ENCODE data around the gene CTIF. TPM values are rescaled to one million over a fixed set of nuclear protein-coding genes. Genes with fewer than 3 reads are reported as not detected.

CTIF gene
- total and polyA plus RNA-seq, 2 experiments from 2014 or later: 8.6 to 14.4 TPM

DNA sequence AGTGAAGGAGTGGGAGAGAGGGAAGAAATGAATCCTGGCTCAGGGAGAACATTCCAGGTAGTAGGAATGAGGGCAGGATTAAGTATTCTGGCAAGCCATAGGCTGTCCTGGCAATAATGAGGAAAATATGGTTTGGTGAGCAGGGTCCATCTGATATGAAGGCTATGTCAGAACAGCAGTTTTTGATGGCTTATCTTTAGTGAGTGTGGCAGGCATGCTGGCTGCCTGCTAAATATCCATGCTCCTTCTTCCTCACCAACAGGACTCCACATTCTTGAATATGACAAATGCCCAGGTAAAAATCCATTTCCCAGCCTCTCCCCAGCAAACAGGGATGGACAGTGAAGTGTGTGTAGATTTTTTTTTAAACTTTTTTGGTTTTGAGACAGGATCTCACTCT, 13.2 kb upstream of the CTIF start:
- no peak for DNase-seq (ENCODE audit: low spot score)
- no peak overlapping the region for H3K27ac Mint-ChIP-seq

More for the DNA sequence above, 13.2 kb upstream of the CTIF start:
- Mint-ChIP-seq H3K4me3 (no peak overlapping the region), H3K27me3 (ENCODE audit: insufficient read depth, low read depth, poor library complexity) (peaks cover 5% of the 10 kb centered on the region), H3K36me3 (ENCODE audit: low read depth) (no peaks in the 10 kb centered on the region), H3K4me1 (no peaks in the 10 kb centered on the region; the same call in 2 of the 3 replicates), H3K9me3 (no peaks in the 10 kb centered on the region)
- Histone ChIP-seq H3K27me3 (ENCODE audit: insufficient read depth) (no peaks in the 10 kb centered on the region), H3K4me3 (no peak overlapping the region), H3F3A (replicated peaks; ENCODE audit: low read depth) (no peaks in the 10 kb centered on the region), H2AFZ (no peak overlapping the region), H3K27ac (ENCODE audit: low read depth) (no peak overlapping the region), H4K20me1 (replicated peaks; ENCODE audit: insufficient read depth) (no peaks in the 10 kb centered on the region), H3K79me2 (replicated peaks; ENCODE audit: insufficient read depth) (no peaks in the 10 kb centered on the region), H3K36me3 (ENCODE audit: insufficient read depth) (no peaks in the 10 kb centered on the region), H3K4me2 (no peak overlapping the region), H3K9me2 (ENCODE audit: insufficient read depth) (no peaks in the 10 kb centered on the region; the same call in 1 of the 2 replicates), H3K4me1 (ENCODE audit: insufficient read depth) (peaks cover 6% of the 10 kb centered on the region; the same call in 1 of the 2 replicates)
- TF ChIP-seq EZH2phosphoT487 (IDR thresholded peaks at IDR 0.05; ENCODE audit: unreplicated experiment): no peak
- TF ChIP-seq, protein P1, sequence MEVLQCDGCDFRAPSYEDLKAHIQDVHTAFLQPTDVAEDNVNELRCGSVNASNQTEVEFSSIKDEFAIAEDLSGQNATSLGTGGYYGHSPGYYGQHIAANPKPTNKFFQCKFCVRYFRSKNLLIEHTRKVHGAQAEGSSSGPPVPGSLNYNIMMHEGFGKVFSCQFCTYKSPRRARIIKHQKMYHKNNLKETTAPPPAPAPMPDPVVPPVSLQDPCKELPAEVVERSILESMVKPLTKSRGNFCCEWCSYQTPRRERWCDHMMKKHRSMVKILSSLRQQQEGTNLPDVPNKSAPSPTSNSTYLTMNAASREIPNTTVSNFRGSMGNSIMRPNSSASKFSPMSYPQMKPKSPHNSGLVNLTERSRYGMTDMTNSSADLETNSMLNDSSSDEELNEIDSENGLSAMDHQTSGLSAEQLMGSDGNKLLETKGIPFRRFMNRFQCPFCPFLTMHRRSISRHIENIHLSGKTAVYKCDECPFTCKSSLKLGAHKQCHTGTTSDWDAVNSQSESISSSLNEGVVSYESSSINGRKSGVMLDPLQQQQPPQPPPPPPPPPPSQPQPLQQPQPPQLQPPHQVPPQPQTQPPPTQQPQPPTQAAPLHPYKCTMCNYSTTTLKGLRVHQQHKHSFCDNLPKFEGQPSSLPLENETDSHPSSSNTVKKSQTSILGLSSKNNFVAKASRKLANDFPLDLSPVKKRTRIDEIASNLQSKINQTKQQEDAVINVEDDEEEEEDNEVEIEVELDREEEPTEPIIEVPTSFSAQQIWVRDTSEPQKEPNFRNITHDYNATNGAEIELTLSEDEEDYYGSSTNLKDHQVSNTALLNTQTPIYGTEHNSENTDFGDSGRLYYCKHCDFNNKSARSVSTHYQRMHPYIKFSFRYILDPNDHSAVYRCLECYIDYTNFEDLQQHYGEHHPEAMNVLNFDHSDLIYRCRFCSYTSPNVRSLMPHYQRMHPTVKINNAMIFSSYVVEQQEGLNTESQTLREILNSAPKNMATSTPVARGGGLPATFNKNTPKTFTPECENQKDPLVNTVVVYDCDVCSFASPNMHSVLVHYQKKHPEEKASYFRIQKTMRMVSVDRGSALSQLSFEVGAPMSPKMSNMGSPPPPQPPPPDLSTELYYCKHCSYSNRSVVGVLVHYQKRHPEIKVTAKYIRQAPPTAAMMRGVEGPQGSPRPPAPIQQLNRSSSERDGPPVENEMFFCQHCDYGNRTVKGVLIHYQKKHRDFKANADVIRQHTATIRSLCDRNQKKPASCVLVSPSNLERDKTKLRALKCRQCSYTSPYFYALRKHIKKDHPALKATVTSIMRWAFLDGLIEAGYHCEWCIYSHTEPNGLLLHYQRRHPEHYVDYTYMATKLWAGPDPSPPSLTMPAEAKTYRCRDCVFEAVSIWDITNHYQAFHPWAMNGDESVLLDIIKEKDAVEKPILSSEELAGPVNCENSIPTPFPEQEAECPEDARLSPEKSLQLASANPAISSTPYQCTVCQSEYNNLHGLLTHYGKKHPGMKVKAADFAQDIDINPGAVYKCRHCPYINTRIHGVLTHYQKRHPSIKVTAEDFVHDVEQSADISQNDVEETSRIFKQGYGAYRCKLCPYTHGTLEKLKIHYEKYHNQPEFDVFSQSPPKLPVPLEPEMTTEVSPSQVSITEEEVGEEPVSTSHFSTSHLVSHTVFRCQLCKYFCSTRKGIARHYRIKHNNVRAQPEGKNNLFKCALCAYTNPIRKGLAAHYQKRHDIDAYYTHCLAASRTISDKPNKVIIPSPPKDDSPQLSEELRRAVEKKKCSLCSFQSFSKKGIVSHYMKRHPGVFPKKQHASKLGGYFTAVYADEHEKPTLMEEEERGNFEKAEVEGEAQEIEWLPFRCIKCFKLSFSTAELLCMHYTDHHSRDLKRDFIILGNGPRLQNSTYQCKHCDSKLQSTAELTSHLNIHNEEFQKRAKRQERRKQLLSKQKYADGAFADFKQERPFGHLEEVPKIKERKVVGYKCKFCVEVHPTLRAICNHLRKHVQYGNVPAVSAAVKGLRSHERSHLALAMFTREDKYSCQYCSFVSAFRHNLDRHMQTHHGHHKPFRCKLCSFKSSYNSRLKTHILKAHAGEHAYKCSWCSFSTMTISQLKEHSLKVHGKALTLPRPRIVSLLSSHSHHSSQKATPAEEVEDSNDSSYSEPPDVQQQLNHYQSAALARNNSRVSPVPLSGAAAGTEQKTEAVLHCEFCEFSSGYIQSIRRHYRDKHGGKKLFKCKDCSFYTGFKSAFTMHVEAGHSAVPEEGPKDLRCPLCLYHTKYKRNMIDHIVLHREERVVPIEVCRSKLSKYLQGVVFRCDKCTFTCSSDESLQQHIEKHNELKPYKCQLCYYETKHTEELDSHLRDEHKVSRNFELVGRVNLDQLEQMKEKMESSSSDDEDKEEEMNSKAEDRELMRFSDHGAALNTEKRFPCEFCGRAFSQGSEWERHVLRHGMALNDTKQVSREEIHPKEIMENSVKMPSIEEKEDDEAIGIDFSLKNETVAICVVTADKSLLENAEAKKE (CRISPR knock-in tag; IDR thresholded peaks at IDR 0.05): no peak
- no peak for TF ChIP-seq NANOG (IDR thresholded peaks at IDR 0.05; ENCODE audit: borderline replicate concordance)
- no peak for TF ChIP-seq CREB1 (CRISPR knock-in tag; IDR thresholded peaks at IDR 0.05; ENCODE audit: low read depth)
- no peak for TF ChIP-seq ZNF114 (CRISPR knock-in tag; IDR thresholded peaks at IDR 0.05)
- TF ChIP-seq, protein P2, sequence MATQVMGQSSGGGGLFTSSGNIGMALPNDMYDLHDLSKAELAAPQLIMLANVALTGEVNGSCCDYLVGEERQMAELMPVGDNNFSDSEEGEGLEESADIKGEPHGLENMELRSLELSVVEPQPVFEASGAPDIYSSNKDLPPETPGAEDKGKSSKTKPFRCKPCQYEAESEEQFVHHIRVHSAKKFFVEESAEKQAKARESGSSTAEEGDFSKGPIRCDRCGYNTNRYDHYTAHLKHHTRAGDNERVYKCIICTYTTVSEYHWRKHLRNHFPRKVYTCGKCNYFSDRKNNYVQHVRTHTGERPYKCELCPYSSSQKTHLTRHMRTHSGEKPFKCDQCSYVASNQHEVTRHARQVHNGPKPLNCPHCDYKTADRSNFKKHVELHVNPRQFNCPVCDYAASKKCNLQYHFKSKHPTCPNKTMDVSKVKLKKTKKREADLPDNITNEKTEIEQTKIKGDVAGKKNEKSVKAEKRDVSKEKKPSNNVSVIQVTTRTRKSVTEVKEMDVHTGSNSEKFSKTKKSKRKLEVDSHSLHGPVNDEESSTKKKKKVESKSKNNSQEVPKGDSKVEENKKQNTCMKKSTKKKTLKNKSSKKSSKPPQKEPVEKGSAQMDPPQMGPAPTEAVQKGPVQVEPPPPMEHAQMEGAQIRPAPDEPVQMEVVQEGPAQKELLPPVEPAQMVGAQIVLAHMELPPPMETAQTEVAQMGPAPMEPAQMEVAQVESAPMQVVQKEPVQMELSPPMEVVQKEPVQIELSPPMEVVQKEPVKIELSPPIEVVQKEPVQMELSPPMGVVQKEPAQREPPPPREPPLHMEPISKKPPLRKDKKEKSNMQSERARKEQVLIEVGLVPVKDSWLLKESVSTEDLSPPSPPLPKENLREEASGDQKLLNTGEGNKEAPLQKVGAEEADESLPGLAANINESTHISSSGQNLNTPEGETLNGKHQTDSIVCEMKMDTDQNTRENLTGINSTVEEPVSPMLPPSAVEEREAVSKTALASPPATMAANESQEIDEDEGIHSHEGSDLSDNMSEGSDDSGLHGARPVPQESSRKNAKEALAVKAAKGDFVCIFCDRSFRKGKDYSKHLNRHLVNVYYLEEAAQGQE (IDR thresholded peaks at IDR 0.05; ENCODE audit: unreplicated experiment): no peak
- TF ChIP-seq, protein P3, sequence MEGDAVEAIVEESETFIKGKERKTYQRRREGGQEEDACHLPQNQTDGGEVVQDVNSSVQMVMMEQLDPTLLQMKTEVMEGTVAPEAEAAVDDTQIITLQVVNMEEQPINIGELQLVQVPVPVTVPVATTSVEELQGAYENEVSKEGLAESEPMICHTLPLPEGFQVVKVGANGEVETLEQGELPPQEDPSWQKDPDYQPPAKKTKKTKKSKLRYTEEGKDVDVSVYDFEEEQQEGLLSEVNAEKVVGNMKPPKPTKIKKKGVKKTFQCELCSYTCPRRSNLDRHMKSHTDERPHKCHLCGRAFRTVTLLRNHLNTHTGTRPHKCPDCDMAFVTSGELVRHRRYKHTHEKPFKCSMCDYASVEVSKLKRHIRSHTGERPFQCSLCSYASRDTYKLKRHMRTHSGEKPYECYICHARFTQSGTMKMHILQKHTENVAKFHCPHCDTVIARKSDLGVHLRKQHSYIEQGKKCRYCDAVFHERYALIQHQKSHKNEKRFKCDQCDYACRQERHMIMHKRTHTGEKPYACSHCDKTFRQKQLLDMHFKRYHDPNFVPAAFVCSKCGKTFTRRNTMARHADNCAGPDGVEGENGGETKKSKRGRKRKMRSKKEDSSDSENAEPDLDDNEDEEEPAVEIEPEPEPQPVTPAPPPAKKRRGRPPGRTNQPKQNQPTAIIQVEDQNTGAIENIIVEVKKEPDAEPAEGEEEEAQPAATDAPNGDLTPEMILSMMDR (conservative IDR thresholded peaks at IDR 0.05; ENCODE audit: low read depth in 2 of 2): no peak
- TF ChIP-seq, protein P4, sequence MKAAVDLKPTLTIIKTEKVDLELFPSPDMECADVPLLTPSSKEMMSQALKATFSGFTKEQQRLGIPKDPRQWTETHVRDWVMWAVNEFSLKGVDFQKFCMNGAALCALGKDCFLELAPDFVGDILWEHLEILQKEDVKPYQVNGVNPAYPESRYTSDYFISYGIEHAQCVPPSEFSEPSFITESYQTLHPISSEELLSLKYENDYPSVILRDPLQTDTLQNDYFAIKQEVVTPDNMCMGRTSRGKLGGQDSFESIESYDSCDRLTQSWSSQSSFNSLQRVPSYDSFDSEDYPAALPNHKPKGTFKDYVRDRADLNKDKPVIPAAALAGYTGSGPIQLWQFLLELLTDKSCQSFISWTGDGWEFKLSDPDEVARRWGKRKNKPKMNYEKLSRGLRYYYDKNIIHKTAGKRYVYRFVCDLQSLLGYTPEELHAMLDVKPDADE (IDR thresholded peaks at IDR 0.05): no peak
- TF ChIP-seq JUNB (IDR thresholded peaks at IDR 0.05; ENCODE audit: unreplicated experiment): no peak
- no peak for TF ChIP-seq ZNF331 (CRISPR knock-in tag; IDR thresholded peaks at IDR 0.05; ENCODE audit: low read depth)
- no peak for TF ChIP-seq EZH2 (IDR thresholded peaks at IDR 0.05; ENCODE audit: low read depth, unreplicated experiment)
- no peak for TF ChIP-seq STAT1 (IDR thresholded peaks at IDR 0.05; ENCODE audit: unreplicated experiment)
- no peak for ATAC-seq
